NCI-H446 treated with DMSO at 0.1 percent for 48 hours (cell line): ENCODE results near the gene GUCY2F.

ENCODE experiments used
- DNase-seq: peaks from one replicate; lab custom pipeline; 2025; lab: John Stamatoyannopoulos, UW

Gene GUCY2F

DNA sequence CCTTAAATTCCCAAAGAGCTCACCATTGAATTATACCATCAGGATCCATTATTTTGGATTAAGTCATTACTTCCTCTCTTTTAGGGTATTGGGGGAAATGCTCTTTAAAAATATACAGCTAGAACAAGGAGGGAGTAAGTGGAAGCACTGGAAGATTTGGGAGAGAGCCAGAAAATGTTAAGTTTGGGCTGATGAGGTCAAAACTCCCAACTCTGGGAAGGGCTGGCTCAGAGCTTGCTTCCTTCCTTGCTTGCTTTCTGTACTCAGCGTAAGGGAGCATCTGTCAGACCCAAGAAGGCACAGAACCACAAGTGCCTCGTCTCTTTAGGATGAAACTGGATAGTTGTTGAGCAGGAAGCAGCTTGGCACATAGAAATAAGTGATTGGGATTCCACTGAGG lies 138.2 kb downstream of the GUCY2F start:
- no peak for DNase-seq

GRCh38 chrX:109336141-109336540 lies 145.7 kb downstream of the GUCY2F start:
- no peak for DNase-seq

- no peak for DNase-seq
Observed at GRCh38 chrX:109327251-109327650, 154.6 kb downstream of the GUCY2F start.
